OCI-LY7 (cell line): ENCODE results near the gene GPATCH2. TPM values are rescaled to one million over a fixed set of nuclear protein-coding genes. Genes with fewer than 3 reads are reported as not detected.

Experiments
- BruUV-seq: library from RNA; stranded (reverse); fragments of 400-500 nt; replicated peaks from 2 replicates; lab custom pipeline; 2021; lab: Mats Ljungman, UMichigan
- CTCF ChIA-PET: fragments of 300-600 bp; sonication (Branson Sonifier 250); formaldehyde crosslinking; loops from one replicate; lab custom pipeline; 2022; ENCODE audit warnings: antibody characterized with exemption; ENCODE audit not compliant: unreplicated experiment; lab: Charles Lee
- POLR2A ChIA-PET: fragments of 300-600 bp; sonication (Branson Sonifier 250); formaldehyde crosslinking; loops from one replicate; lab custom pipeline; 2022; ENCODE audit warnings: antibody characterized with exemption; lab: Charles Lee
- DNase-seq: peaks from one replicate; pipeline ENCODE4 v3.0.0-alpha.2; 2015; ENCODE audit warnings: low spot score
- H2AFZ ChIP-seq: fragments of 200-600 bp; sonication (generic), shearing (Covaris generic); 2 replicates; pipeline ENCODE4 v1.6.1; 2014; ENCODE audit warnings: mild to moderate bottlenecking, antibody characterized with exemption, low read length, moderate library complexity
- H3K27ac ChIP-seq: fragments of 200-600 bp; sonication (generic); 2 replicates; pipeline ENCODE4 v1.5.1; 2014; ENCODE audit warnings: mixed run types, low read depth, mild to moderate bottlenecking, moderate library complexity, low read length, inconsistent platforms; ENCODE audit not compliant: poor library complexity, severe bottlenecking
- H3K36me3 ChIP-seq: fragments of 200-600 bp; sonication (generic); 2 replicates; pipeline ENCODE4 v1.6.1; 2014; ENCODE audit warnings: mild to moderate bottlenecking, antibody characterized with exemption, low read length, moderate library complexity, mixed read lengths; ENCODE audit not compliant: insufficient read depth
- H3K4me1 ChIP-seq: fragments of 200-600 bp; sonication (generic); 2 replicates; pipeline ENCODE4 v1.5.1; 2014; ENCODE audit warnings: mild to moderate bottlenecking, low read length; ENCODE audit not compliant: insufficient read depth, poor library complexity, severe bottlenecking
- H3K4me2 ChIP-seq: fragments of 200-600 bp; sonication (generic); 2 replicates; pipeline ENCODE4 v1.6.1; 2014; ENCODE audit warnings: mild to moderate bottlenecking, low read length
- H3K4me3 ChIP-seq: fragments of 200-600 bp; sonication (generic); 2 replicates; pipeline ENCODE4 v1.5.1; 2014; ENCODE audit warnings: mild to moderate bottlenecking, low read depth, low read length; ENCODE audit not compliant: poor library complexity, severe bottlenecking
- H3K79me2 ChIP-seq: fragments of 200-600 bp; sonication (generic); 2 replicates; pipeline ENCODE4 v1.6.1; 2016; ENCODE audit warnings: low read depth, mild to moderate bottlenecking, low read length, moderate library complexity, mixed read lengths; ENCODE audit not compliant: insufficient read depth
- H3K9me2 ChIP-seq: fragments of 200-600 bp; sonication (generic); 2 replicates; pipeline ENCODE4 v1.6.1; 2016; ENCODE audit warnings: mild to moderate bottlenecking, low read length, mixed read lengths; ENCODE audit not compliant: insufficient read depth
- H3K9me3 ChIP-seq: fragments of 200-600 bp; sonication (generic); 2 replicates; pipeline ENCODE4 v1.6.1; 2014; ENCODE audit warnings: mild to moderate bottlenecking, mixed run types, low read length, mixed read lengths
- H4K20me1 ChIP-seq: fragments of 200-600 bp; sonication (generic); 2 replicates; pipeline ENCODE4 v1.6.1; 2014; ENCODE audit warnings: mild to moderate bottlenecking, antibody characterized with exemption, low read length, moderate library complexity, mixed read lengths; ENCODE audit not compliant: insufficient read depth
- EZH2phosphoT487 ChIP-seq: fragments of 200-600 bp; sonication (generic); IDR thresholded peaks from 2 replicates; pipeline ENCODE4 v1.6.1; 2018; ENCODE audit warnings: low read depth, borderline replicate concordance, mild to moderate bottlenecking, mixed run types, antibody characterized with exemption, low read length, moderate library complexity, mixed read lengths
- intact Hi-C: fragments of 100-400 bp; cut with micrococcal nuclease; formaldehyde crosslinking; loops from one replicate; pipeline ENCODE4 v1.10.0; 2022; ENCODE audit not compliant: unreplicated experiment
- total RNA-seq, 2 experiments: library from RNA; depleted of rRNA in 1 of 2; stranded (reverse); fragments of >200 nt in 1 of 2; shearing (Covaris generic) in 1 of 2; gene quantifications; 2 replicates each; pipeline ENCODE4 v1.2.3, GENCODE V29; 2014 to 2022
- TF ChIP-seq, protein P1 (sequence below): fragments of 200-600 bp; sonication (generic); conservative IDR thresholded peaks from 2 replicates; pipeline ENCODE4 v1.5.1; 2014; ENCODE audit warnings: mild to moderate bottlenecking, antibody characterized with exemption, low read length, moderate library complexity, mixed read lengths

GPATCH2 gene
- total RNA-seq, 2 experiments from 2014 or later: 8.8 to 12.7 TPM

- ChIA-PET CTCF (no interaction called here), POLR2A (interaction anchor here (0.6 kb wide), 2 partner anchors 152 to 196 kb away, joined by 3 read pairs; no protein-coding TSS in a partner anchor)
- no peak overlapping the region for H2AFZ ChIP-seq
- H3K4me3 ChIP-seq: no peak overlapping the region
- intact Hi-C loops: loop anchor here (10.0 kb wide), 1 partner anchor 319 kb away; no protein-coding TSS in a partner anchor
- H3K4me2 ChIP-seq: no peak overlapping the region
- no peak for DNase-seq
- H3K27ac ChIP-seq: no peak overlapping the region
- H4K20me1 ChIP-seq: no peaks in the 10 kb centered on the region
- no peaks in the 10 kb centered on the region for H3K9me3 ChIP-seq
- no peaks in the 10 kb centered on the region for H3K36me3 ChIP-seq
- TF ChIP-seq, protein P1, sequence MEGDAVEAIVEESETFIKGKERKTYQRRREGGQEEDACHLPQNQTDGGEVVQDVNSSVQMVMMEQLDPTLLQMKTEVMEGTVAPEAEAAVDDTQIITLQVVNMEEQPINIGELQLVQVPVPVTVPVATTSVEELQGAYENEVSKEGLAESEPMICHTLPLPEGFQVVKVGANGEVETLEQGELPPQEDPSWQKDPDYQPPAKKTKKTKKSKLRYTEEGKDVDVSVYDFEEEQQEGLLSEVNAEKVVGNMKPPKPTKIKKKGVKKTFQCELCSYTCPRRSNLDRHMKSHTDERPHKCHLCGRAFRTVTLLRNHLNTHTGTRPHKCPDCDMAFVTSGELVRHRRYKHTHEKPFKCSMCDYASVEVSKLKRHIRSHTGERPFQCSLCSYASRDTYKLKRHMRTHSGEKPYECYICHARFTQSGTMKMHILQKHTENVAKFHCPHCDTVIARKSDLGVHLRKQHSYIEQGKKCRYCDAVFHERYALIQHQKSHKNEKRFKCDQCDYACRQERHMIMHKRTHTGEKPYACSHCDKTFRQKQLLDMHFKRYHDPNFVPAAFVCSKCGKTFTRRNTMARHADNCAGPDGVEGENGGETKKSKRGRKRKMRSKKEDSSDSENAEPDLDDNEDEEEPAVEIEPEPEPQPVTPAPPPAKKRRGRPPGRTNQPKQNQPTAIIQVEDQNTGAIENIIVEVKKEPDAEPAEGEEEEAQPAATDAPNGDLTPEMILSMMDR: no peak
- no peak for TF ChIP-seq EZH2phosphoT487
- H3K4me1 ChIP-seq: no peaks in the 10 kb centered on the region
- no peaks in the 10 kb centered on the region for H3K79me2 ChIP-seq
- BruUV-seq: no TSS peak
- no peaks in the 10 kb centered on the region for H3K9me2 ChIP-seq
Observed at GRCh38 chr1:217425422-217425821, 205.5 kb downstream of the GPATCH2 start.

DNA sequence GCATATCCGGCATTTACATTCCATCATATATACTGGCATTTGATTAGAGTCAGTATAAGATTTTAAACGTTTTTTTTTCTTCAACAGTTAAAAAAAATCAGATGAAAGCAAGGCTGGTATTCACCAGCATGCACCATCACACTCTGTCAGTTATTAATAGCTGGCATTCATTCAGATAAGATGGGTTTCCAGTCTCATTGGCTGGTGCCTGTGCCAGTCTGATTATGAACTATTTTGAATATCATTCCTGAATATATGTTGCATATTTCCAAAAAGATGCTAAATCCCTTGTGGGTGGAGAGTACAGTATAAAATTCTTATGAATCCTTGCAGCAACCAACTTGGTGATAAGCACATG is 211.7 kb downstream of the GPATCH2 start:
- no peak overlapping the region for H3K4me3 ChIP-seq
- CTCF ChIA-PET: no interaction called here
- H3K9me3 ChIP-seq: no peaks in the 10 kb centered on the region
- H3K4me1 ChIP-seq: no peaks in the 10 kb centered on the region
- no peaks in the 10 kb centered on the region for H4K20me1 ChIP-seq
- H3K27ac ChIP-seq: no peak overlapping the region
- no peak for DNase-seq
- no peak overlapping the region for H2AFZ ChIP-seq
- no TSS peak for BruUV-seq
- intact Hi-C loops: no loop called here
- H3K79me2 ChIP-seq: no peaks in the 10 kb centered on the region
- no peaks in the 10 kb centered on the region for H3K9me2 ChIP-seq
- TF ChIP-seq EZH2phosphoT487: no peak
- TF ChIP-seq, protein P1: no peak
- no peak overlapping the region for H3K4me2 ChIP-seq
- POLR2A ChIA-PET: no interaction called here
- no peaks in the 10 kb centered on the region for H3K36me3 ChIP-seq

DNA sequence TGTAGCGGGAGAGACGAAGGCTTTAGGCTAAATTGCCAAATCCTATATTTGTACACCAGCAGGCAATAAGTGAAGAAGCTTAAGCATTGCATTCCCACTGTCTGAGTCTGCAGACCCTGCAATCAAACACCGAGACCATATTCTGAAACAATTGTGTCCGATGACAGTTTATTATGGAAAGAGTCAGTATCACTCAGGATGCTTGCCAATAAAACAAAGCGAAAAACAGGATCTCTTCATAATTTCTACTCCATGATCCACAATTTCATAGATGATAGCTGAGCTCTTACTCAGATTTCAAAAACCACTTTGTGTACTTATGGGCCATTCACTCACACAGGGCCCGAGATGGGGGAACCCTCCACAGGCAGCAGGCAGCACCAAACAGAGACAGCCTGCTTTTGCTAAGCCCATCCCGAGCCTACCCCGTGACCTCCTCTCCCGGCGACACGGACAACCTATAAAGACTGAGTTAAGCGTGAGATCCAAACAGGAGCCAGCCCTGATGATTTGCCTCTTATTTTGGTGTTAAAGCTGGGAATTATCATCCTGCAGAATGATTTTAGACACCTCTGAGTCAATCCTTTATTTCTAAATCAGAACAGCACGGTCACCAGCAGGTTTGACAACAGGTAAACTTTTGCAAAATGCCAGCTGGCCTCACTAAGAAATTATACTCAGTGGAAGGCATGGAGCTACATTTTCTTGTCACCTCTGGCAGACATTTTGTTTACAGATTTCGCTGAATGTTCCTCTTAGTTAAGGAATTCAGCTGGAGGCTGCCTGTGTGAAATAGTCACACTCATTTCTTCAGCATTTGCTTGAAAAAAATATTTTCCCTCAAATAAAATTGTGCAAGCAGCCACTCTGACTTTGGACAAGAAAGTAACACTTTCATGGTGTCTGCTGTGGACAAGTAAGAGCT is 212.4 kb downstream of the GPATCH2 start:
- no peaks in the 10 kb centered on the region for H3K9me3 ChIP-seq
- no peak overlapping the region for H3K4me3 ChIP-seq
- intact Hi-C loops: no loop called here
- H3K9me2 ChIP-seq: no peaks in the 10 kb centered on the region
- no peak overlapping the region for H3K27ac ChIP-seq
- TF ChIP-seq, protein P1: no peak
- TF ChIP-seq EZH2phosphoT487: no peak
- BruUV-seq: no TSS peak
- no peak for DNase-seq
- POLR2A ChIA-PET: no interaction called here
- H3K79me2 ChIP-seq: no peaks in the 10 kb centered on the region
- no peak overlapping the region for H2AFZ ChIP-seq
- H4K20me1 ChIP-seq: no peaks in the 10 kb centered on the region
- H3K4me2 ChIP-seq: no peak overlapping the region
- CTCF ChIA-PET: no interaction called here
- H3K36me3 ChIP-seq: no peaks in the 10 kb centered on the region
- no peaks in the 10 kb centered on the region for H3K4me1 ChIP-seq
